Activated CD4-positive, alpha-beta T cell treated with anti-CD3 and anti-CD28 coated beads for 1 hour (primary cell): ENCODE measurements around the gene CELSR1.
"Not testable (repeated sequence)": the region's sequence is repeated elsewhere in the genome, so short reads cannot be mapped to it uniquely, and the experiment has no call there.

Source experiments
- DNase-seq: peaks from one replicate; pipeline ENCODE4 v3.0.0-alpha.2; 2020

Gene CELSR1

DNA sequence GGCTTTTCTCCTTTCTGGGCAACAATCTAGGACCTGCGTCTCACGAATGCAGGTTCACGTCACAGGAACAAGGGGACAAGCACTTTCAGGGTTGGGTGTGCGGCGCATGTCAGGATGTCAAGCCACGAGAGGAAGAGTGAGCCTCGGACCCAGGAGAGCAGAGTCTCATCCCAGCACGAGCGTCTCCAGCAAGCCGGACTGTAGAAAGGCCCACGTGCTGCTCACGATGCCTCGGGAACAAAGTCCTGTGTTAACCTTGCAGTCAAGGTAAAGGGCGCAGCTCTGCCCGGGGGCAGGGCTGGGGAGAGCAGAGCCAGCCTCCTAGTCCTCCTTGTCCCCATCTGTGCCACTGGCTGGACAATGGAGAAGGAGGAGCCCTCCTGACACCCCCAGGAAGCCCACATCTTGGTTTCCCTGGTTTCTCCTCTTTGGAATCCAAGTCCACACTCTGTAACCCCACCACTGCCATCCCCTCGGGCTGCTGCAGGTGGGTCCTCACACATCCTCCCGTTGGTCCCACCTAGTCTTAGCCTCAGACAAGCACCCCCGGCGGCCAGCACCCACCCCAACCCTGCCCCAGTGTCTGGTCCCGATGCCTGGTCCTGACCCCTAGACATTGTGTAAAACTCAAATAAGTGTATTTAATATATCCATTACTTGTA lies 63.4 kb downstream of the CELSR1 start:
- DNase-seq = no peak

DNA sequence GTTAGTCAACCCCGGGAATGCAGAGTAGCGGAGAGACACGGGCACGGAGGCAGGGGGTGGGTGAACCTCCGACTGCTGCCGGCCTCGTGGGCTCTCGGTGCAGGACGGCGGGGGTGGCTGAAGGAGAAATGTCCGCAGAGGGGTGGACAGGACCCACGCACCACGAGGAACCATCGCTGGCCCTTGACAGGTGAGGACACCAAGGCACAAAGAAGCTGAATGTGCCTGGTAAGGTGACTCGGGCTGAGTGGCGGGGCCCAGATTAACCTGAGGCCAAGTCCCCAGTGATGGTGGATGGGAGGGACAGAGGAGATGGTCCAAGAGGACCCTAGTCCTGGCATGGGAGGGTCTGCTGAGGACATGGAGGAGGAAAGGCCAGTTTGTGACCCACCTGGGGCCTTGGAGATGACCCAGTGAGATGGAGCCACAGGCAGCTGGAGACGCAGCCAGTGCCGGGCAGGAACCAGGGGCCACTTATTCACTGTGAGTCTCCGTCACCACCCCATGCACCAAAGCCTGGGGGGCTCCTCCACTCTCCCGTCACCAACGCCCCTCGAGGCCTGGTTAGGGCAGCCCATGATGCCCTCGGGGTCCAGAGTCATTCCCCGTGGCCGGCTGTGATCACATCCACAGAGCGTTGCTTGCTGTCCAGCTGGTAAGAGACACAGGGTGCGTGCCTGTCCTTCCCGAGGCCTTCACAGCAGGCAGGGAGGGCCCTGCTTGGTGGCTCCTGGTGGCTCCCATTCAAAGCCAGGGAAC lies 64.2 kb downstream of the CELSR1 start:
- no peak for DNase-seq

DNA sequence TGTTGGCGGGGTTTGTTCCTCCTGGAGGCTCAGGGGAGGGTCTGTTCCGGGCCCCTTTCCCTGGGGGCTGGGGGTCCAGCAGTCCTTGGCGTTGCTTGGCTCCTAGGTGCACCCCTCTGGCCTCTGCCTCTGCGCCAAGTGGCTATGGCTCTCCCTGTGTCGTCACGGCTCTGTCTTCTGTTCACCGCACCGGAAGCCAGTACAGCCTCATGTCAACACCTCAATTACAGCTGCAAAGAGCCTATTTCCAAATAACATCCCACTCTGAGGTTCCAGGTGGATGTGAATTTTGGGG lies 64.8 kb downstream of the CELSR1 start:
- no peak for DNase-seq

DNA sequence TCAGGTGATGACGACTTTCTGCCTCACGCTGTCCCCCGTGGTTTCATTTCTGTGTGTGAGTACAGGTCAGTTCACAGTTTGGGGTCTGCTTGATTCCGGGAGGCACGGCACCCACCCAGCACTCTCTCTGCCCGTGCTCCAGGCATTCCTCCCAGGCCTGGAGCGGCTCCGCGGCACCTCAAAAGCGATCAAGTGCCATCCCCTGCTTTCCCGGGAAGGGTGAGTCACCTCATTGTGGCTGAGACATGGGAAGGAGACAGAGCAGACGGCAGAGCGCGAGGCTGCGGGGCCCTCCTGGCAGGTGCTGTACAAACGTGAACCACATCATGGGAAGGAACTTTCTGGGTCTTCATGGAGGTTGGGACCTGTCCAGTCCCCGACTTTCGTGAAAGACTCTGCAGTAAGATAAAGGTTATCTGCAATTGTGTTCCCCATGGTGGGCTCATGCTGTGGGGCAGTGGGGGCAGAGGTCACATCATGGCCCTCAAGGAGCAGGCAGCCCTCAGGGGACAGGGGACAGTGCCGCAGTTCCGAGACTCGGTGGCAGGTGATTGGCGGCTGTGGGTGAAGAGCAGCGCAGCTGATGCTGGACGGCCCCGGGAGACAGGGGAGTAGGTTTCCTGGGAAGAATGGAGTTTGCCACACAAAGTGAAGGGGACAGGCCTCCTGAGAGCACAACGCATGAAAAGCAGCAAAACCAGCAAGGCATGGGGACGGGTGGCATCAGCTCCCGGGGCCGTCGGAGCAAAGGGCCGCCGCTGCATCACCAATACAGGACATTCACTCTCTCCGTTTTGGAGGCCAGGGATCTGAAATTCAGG lies 65.3 kb downstream of the CELSR1 start:
- no peak for DNase-seq

DNA sequence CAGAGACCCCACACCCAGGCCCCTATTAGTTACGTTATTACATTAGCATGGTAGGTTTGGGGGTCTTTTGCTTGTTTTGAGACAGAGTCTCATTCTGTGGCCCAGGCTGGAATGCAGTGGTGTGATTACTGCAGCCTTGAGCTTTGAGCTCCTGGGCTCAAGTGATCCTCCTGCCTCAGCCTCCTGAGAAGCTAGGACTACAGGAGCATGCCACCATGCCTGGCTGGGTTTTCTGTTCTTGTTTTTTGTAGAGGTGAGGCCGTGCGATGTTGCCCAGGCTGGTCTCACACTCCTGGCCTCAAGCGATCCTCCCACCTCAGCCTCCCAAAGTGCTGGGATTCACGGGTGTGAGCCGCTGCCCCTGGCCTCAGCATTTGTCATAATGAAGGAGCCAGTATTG lies 66.1 kb downstream of the CELSR1 start:
- not testable (repeated sequence) for DNase-seq

DNA sequence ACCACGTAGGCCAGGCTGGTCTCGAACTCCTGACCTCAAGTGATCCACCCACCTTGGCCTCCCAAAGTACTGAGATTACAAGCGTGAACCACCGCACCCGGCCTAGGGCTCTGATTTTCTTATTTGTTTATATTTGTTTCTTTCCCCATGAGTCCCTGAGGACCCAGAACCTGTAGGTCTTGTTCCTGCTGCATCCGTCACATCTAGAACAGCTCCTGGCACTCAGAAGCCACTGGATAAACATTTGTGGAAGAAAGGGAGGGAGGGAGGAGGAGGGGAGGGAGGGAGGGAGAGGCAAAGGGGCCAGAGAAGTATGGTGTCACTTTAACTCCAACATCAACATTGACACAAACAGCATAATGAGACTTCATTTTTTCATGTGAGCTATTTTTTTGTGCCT lies 67.7 kb downstream of the CELSR1 start:
- DNase-seq = no peak

DNA sequence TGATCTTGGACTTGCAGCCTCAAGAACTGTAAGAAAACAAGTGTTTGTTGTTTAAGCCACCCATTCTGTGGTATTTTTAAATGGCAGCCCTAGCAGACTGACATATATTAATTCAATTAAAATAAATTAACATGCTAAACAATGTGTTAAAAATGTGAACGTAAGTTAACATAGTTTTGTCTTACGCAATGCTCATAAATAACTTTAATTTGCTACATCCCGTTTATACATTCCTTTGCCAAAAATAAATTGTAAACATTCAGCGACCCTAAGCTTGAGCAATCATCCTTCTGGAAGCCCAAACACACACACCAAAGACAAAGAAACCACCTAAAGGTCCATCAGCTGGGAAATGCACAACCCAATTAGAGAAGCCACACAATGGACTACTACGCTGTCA lies 70.4 kb downstream of the CELSR1 start:
- no peak for DNase-seq

DNA sequence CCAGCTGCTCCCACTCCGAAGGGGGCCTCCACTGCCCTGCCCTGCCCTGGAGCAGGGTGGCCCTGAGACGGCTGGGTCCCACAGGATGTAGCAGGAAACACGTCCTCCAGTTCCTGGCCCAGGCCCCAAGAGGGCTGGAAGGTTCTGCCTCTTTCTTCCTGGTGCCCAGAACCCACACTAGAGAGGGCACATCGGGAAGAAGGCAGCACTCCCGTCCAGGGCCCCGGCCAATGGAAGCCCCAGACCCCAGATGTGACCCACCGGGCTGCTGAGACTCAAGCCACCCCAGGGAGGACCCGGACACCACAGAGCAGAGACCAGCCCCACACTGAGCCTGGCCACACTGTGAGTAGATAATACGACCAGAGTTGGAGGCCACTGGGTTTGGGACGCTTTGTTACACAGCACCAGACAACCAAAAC lies 71.2 kb downstream of the CELSR1 start:
- DNase-seq = no peak

DNA sequence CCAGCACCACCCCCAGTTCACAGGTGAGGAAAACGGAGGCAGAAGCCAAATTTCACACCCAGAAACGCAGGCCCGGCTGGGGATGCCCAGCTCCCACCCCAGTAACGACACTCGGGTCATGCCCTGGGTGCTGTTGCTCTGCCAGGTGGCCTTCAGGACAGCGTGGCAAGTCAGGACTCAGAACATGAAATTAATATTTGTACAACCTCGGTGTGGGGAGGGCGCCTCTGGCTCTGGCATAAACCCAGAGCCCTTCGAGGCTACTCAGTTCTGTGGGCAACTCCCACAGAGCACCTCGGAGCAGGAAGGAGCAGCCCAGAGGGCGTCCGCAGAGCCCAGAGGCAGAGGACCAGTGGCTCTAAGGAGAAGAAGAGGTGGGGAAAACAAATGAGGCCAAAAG lies 71.6 kb downstream of the CELSR1 start:
- DNase-seq = no peak

DNA sequence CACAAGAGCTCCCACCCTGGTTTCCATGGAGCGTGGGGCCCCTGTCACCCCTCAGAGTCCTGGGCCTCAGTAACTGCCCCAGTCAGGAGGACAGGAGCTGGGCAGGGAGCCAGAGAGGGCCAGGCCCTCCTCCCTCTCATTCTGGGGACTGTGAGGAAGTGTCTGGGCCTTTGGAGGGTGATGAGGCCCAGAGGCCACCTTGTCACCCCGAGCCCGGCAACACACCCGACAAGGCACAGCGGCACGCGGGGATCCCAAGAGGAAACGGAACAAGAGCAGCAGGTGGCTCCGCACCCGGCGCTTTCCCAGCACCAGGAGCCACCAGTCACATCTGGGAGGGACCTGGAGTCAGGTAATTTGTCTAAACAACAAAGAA lies 72.1 kb downstream of the CELSR1 start:
- no peak for DNase-seq

DNA sequence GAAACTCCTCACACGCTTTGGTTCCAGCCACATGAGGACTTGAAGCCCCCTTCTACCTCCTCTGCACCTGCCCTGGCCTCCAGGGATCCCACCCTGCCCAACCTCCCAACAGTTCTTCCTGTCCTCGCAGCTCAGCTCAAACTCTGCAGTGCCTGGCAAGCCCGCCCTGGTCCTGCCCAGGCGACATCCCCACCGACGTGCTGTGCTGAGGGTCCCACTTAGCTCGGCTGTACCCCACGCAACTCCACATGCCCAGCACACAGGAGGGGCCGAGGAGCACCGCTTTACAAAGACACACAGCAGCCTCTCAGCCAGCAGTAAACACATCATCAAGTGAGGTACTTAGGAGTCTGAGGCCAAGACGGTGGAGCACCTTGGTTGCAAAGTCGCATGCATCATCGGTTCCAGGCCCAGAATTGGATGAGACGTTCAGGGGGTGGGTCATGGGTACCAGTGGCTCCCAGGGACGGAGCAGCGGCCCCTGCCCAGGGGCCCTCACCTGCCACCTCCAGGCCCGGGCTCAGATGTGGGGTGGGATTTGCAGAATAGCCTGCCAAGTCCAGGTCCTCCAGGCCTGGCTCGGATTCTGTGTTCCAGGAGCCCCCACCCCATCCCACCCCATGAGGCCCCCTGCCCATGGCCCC lies 72.6 kb downstream of the CELSR1 start:
- no peak for DNase-seq

DNA sequence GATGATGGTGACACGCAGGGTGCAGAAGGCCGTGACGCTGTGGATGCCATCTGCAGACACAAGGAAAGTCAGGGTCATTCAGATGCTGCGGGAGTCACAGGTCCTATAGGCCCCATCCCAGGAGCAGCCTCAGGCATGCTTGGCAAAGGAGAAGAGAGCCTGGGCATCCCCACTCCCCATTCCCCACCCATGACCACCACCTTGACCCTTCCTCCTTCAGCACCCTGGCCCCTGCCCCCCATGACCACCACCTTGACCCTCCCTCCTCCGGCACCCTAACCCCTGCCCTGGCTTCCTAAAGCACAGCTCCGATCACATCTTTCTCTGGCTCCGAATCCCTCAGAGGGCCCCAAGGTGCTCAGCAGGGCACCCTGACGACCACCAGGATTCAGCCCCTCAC lies 73.1 kb downstream of the CELSR1 start:
- DNase-seq = no peak

DNA sequence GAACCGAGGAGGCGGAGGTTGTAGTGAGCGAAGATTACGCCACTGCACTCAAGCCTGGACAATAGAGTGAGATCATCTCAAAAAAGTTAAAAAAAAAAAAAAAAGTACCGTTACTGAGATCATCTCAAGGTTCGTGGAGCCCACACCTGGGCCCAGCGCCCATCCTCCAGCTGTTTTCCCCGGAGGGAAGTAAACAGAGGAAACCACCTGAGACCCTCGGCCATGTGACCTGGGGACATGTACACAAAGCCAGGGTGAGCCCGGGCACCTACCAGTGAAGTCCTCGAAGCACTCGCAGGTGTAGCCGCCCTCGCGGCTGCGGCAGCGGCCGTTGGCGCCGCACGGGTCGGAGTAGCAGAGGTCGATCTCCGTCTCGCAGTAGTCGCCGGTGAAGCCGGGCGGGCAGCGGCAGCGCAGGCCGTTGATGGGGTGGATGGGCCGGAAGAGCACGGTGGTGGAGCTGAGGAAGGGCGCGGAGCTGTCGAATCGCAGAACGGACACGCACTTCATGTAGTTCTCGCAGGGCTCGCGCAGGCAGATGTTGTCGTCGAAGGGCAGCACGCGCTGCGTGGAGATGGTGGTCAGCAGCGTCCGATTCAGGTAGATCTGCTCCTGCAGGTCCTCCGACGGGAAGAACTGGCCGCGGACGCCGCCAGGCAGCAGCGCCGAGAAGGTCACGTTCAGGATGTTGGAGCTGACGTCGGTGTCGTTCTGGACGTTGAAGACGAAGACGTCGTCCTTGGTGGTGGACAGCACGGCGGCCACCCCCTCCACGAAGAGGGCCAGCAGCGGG lies 73.8 kb downstream of the CELSR1 start:
- DNase-seq = no peak

DNA sequence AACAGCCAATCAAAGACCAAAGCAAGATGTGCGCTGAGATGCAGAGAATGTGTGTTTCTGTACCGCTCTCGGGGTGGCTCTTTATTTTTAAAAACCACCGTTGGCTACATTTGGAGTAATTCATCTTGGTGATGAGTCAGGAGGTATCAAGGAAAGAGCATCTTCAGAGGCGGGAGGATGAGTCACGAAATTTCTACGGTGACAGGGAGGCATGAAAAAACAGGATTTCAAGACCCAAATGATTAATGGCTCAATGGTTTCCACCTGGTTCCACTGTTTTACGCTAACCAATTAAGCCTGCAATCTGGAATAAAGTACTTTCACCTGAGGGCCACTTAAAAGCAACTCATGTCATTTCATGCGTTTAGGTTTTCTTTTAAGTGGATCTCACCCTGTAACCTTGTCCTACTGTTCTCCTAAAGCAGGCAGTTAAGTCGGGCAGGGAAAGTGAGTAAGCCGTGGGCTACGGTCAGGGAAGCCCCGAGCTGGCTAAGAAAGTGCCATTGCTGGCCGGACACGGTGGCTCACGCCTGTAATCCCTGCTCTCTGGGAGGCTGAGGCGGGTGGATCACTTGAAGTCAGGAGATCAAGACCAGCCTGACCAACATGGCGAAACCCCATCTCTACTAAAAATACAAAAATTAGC lies 74.6 kb downstream of the CELSR1 start:
- DNase-seq = no peak

DNA sequence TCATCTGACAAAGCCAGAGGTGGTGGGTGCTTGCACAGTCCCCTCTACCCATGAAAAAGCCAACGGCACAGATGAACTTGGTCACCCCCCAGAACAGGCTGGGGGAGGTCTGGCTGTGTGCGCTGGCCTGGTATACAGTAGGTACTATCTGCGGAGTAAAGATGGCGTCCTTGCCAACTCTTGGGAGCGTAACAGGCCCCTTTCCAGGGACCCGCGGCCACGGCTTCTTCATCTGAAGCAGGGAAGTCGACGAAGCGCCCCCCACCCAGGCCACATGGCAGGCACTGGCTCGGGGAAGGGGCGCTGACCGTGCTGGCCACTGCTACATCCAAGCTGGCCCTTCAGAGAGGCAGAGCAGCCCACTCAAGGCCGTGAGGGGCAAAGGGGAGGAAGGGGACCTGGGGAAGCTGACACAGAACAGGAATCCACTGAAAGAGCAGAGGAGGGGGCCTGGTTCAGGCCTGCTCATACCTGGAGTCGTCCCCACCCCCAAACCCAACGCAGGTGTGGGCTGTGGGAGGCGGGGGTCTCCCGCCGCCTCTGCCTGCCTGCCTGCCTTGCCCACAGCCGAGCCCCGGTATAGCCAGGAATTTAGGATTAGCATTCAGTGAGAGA lies 75.7 kb downstream of the CELSR1 start:
- DNase-seq = no peak

DNA sequence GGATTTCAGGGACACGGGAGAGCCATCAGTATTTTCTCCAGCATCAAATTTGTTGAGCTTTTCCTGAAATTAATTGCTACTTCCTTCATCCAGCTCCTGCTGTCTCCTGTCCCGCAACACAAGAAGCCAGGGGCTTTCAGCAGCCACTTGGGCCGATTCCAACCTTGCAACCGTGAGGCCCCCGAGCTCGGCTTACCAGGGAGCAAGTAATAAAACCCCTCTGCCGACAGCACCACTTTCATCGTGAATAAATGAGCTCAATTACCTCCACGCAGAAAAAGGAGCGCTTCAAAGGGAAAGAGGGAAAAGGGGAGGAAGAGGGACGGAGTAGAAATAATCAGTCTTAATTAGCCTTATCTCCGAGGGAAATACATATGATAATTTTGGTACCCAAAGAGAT lies 76.6 kb downstream of the CELSR1 start:
- no peak for DNase-seq

DNA sequence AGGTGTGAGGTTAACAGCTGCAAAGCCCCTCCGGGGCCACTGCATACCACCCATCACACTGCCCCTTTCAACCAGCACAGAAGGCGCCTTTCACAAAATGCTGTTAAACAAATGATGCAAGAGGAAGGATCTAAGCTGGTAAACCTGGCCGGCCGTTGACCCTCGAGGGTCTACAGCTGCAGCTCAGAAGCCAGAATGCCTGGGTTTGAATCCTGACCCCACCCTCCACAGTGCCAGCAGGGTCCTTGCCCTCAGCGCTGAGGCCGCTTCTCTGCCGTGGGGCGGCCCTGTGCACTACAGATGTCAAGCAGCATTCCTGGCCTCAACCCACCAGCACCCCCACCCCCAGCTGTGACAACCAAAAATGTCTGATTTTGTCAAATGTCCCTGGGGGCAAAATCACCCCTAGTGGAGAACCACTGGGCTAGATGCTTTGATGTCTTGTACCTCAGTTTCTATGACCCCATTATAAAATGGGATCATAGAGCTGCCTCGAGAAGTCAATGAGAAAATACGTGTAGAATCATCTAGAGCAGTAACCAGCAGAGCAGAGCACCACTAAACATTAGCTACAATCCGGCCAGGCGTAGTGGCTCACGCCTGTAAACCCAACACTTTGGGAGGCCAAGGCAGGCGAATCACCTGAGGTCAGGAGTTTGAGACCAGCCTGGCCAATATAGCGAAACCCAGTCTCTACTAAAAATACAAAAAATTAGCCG lies 77.9 kb downstream of the CELSR1 start:
- DNase-seq = no peak

DNA sequence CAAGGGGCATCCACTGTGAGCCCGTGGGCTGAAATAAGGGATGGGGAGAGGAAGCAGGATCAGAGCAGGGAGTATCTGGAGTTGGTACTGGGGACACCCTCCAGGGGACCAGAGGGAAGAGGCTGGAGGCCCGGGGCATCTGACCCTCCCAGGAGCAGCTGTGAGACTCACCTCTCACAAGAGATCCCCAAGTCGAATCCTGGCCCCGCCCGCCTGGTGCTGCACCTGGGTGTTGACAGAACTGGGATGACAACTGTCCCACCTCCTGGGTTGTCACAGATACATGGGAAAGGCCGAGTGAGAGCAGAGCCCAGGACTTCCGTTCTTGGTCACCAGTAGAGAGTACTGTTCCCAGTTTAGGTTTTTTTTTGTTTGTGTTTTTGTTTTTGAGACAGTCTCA lies 78.9 kb downstream of the CELSR1 start:
- DNase-seq = no peak

DNA sequence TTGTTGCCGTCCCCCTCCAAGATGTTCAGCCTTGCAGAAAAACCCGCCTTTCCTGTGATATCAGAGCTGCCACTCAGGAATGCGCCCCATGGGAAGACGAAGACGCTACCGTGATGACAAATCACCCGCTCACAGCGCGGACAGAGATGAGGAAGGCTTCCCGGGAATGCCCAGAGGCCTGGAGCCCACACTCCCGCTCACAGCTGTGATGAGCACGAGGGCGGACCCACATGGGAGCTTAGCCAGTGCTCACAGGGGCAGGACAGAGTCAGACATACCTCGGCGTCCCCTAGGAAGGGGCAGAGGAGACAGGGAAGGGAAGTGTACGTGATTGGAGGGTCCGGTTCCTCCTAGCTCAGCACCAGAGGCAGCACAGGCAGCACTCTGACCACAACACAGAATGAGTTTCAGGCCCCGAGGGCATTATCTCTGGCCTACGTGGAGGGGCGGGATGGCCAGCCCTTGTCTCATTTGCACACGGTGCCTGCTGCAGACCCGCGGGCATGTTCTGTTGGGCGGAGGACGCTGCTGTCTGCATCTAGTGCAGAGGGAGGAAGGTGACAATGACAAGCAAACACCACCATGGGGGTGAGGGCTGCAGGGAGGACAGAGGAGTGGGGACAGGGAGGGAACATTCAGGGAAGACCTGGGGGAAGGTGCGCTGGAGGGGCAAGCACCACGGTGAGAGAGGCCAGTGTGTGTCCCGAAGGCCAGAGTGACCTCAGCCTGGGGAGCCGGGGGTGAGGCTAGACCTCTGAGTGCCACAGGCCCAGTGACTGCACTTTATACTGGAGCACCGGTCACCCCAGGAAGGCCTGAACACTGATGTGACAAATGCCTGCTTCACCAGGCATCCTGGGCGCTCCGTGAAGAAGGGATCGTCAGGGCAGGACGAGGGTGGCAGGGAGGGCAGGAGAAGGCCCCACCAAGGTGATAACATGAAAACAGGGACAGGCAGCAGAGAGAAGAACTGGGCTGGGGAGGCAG lies 79.6 kb downstream of the CELSR1 start:
- no peak for DNase-seq

DNA sequence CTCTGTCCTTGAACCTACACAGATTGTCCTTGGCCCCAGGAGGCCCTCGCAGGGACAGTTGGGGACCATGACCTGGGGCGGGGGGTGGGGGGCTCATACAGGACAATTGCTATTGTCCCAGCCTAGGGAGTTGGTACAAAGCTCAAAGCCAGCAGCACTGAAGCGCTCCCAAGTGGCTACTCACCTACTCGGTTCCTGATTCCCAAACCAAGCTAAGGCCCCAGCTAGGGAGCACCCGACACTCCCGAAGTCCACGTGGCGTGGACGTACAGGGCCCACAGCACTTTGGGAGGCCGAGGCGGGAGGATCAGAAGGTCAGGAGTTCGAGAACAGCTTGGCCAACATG lies 80.6 kb downstream of the CELSR1 start:
- no peak for DNase-seq
